OCI-LY7 (cell line): ENCODE results near the gene CCDC187. TPM values are rescaled to one million over a fixed set of nuclear protein-coding genes. Genes with fewer than 3 reads are reported as not detected.

ENCODE experiments used
- BruUV-seq: library from RNA; stranded (reverse); fragments of 400-500 nt; replicated peaks from 2 replicates; lab custom pipeline; 2021; lab: Mats Ljungman, UMichigan
- CTCF ChIA-PET: fragments of 300-600 bp; sonication (Branson Sonifier 250); formaldehyde crosslinking; loops from one replicate; lab custom pipeline; 2022; ENCODE audit warnings: antibody characterized with exemption; ENCODE audit not compliant: unreplicated experiment; lab: Charles Lee
- POLR2A ChIA-PET: fragments of 300-600 bp; sonication (Branson Sonifier 250); formaldehyde crosslinking; loops from one replicate; lab custom pipeline; 2022; ENCODE audit warnings: antibody characterized with exemption; lab: Charles Lee
- DNase-seq: peaks from one replicate; pipeline ENCODE4 v3.0.0-alpha.2; 2015; ENCODE audit warnings: low spot score
- H2AFZ ChIP-seq: fragments of 200-600 bp; sonication (generic), shearing (Covaris generic); 2 replicates; pipeline ENCODE4 v1.6.1; 2014; ENCODE audit warnings: mild to moderate bottlenecking, antibody characterized with exemption, low read length, moderate library complexity
- H3K27ac ChIP-seq: fragments of 200-600 bp; sonication (generic); 2 replicates; pipeline ENCODE4 v1.5.1; 2014; ENCODE audit warnings: mixed run types, low read depth, mild to moderate bottlenecking, moderate library complexity, low read length, inconsistent platforms; ENCODE audit not compliant: poor library complexity, severe bottlenecking
- H3K36me3 ChIP-seq: fragments of 200-600 bp; sonication (generic); 2 replicates; pipeline ENCODE4 v1.6.1; 2014; ENCODE audit warnings: mild to moderate bottlenecking, antibody characterized with exemption, low read length, moderate library complexity, mixed read lengths; ENCODE audit not compliant: insufficient read depth
- H3K4me1 ChIP-seq: fragments of 200-600 bp; sonication (generic); 2 replicates; pipeline ENCODE4 v1.5.1; 2014; ENCODE audit warnings: mild to moderate bottlenecking, low read length; ENCODE audit not compliant: insufficient read depth, poor library complexity, severe bottlenecking
- H3K4me2 ChIP-seq: fragments of 200-600 bp; sonication (generic); 2 replicates; pipeline ENCODE4 v1.6.1; 2014; ENCODE audit warnings: mild to moderate bottlenecking, low read length
- H3K4me3 ChIP-seq: fragments of 200-600 bp; sonication (generic); 2 replicates; pipeline ENCODE4 v1.5.1; 2014; ENCODE audit warnings: mild to moderate bottlenecking, low read depth, low read length; ENCODE audit not compliant: poor library complexity, severe bottlenecking
- H3K79me2 ChIP-seq: fragments of 200-600 bp; sonication (generic); 2 replicates; pipeline ENCODE4 v1.6.1; 2016; ENCODE audit warnings: low read depth, mild to moderate bottlenecking, low read length, moderate library complexity, mixed read lengths; ENCODE audit not compliant: insufficient read depth
- H3K9me2 ChIP-seq: fragments of 200-600 bp; sonication (generic); 2 replicates; pipeline ENCODE4 v1.6.1; 2016; ENCODE audit warnings: mild to moderate bottlenecking, low read length, mixed read lengths; ENCODE audit not compliant: insufficient read depth
- H3K9me3 ChIP-seq: fragments of 200-600 bp; sonication (generic); 2 replicates; pipeline ENCODE4 v1.6.1; 2014; ENCODE audit warnings: mild to moderate bottlenecking, mixed run types, low read length, mixed read lengths
- H4K20me1 ChIP-seq: fragments of 200-600 bp; sonication (generic); 2 replicates; pipeline ENCODE4 v1.6.1; 2014; ENCODE audit warnings: mild to moderate bottlenecking, antibody characterized with exemption, low read length, moderate library complexity, mixed read lengths; ENCODE audit not compliant: insufficient read depth
- CTCF ChIP-seq: fragments of 200-600 bp; sonication (generic); conservative IDR thresholded peaks from 2 replicates; pipeline ENCODE4 v1.5.1; 2014; ENCODE audit warnings: mild to moderate bottlenecking, antibody characterized with exemption, low read length, moderate library complexity, mixed read lengths
- EZH2phosphoT487 ChIP-seq: fragments of 200-600 bp; sonication (generic); IDR thresholded peaks from 2 replicates; pipeline ENCODE4 v1.6.1; 2018; ENCODE audit warnings: low read depth, borderline replicate concordance, mild to moderate bottlenecking, mixed run types, antibody characterized with exemption, low read length, moderate library complexity, mixed read lengths
- intact Hi-C: fragments of 100-400 bp; cut with micrococcal nuclease; formaldehyde crosslinking; loops from one replicate; pipeline ENCODE4 v1.10.0; 2022; ENCODE audit not compliant: unreplicated experiment
- total RNA-seq, 2 experiments: library from RNA; depleted of rRNA in 1 of 2; stranded (reverse); fragments of >200 nt in 1 of 2; shearing (Covaris generic) in 1 of 2; gene quantifications; 2 replicates each; pipeline ENCODE4 v1.2.3, GENCODE V29; 2014 to 2022

The CCDC187 gene
- total RNA-seq, 2 experiments from 2014 or later = not detected

GRCh38 chr9:136292026-136292538 is 11.8 kb downstream of the CCDC187 start:
- H3K4me3 ChIP-seq = no peak overlapping the region
- no peak for DNase-seq
- no TSS peak for BruUV-seq
- ChIA-PET POLR2A (no interaction called here), CTCF (no interaction called here)
- H3K4me1 ChIP-seq = peaks cover 6% of the 10 kb centered on the region
- H3K79me2 ChIP-seq = no peaks in the 10 kb centered on the region
- no peaks in the 10 kb centered on the region for H3K9me2 ChIP-seq
- no peak overlapping the region for H3K4me2 ChIP-seq
- no peaks in the 10 kb centered on the region for H3K9me3 ChIP-seq
- no peak overlapping the region for H3K27ac ChIP-seq
- no peaks in the 10 kb centered on the region for H3K36me3 ChIP-seq
- H4K20me1 ChIP-seq = no peaks in the 10 kb centered on the region
- intact Hi-C loops = no loop called here
- TF ChIP-seq EZH2phosphoT487 (no peak), CTCF (no peak)
- no peak overlapping the region for H2AFZ ChIP-seq

- POLR2A ChIA-PET = no interaction called here
- no peak overlapping the region for H3K27ac ChIP-seq
- H3K79me2 ChIP-seq = no peaks in the 10 kb centered on the region
- H4K20me1 ChIP-seq = no peaks in the 10 kb centered on the region
- H3K4me3 ChIP-seq = no peak overlapping the region
- no TSS peak for BruUV-seq
- intact Hi-C loops = no loop called here
- no peaks in the 10 kb centered on the region for H3K9me2 ChIP-seq
- CTCF ChIA-PET = no interaction called here
- H2AFZ ChIP-seq = no peak overlapping the region
- H3K36me3 ChIP-seq = no peaks in the 10 kb centered on the region
- no peak for DNase-seq
- peaks cover 6% of the 10 kb centered on the region for H3K4me1 ChIP-seq
- H3K4me2 ChIP-seq = no peak overlapping the region
- no peaks in the 10 kb centered on the region for H3K9me3 ChIP-seq
- TF ChIP-seq CTCF (no peak), EZH2phosphoT487 (no peak)
Measured at GRCh38 chr9:136291306-136292025, 12.4 kb downstream of the CCDC187 start.

- no peak for TF ChIP-seq CTCF
- no peak for TF ChIP-seq EZH2phosphoT487
- Histone ChIP-seq H3K9me2 (no peaks in the 10 kb centered on the region), H3K4me2 (no peak overlapping the region), H3K79me2 (no peaks in the 10 kb centered on the region), H3K36me3 (no peaks in the 10 kb centered on the region), H3K27ac (no peak overlapping the region), H3K4me3 (no peak overlapping the region), H4K20me1 (no peaks in the 10 kb centered on the region), H3K9me3 (no peaks in the 10 kb centered on the region), H2AFZ (no peak overlapping the region), H3K4me1 (peaks cover 6% of the 10 kb centered on the region)
- DNase-seq = no peak
- intact Hi-C loops = no loop called here
- no TSS peak for BruUV-seq
- POLR2A ChIA-PET = no interaction called here
- CTCF ChIA-PET = interaction anchor here (0.6 kb wide), 1 partner anchor 194 kb away, joined by 3 read pairs; no protein-coding TSS in a partner anchor
Measured at GRCh38 chr9:136290508-136291000, 13.3 kb downstream of the CCDC187 start.
